Measurements from ENCODE around the gene HK2. TPM values are rescaled to one million over a fixed set of nuclear protein-coding genes. Genes with fewer than 3 reads are reported as not detected.

Gene HK2
- total RNA-seq, 4 donors from 2014 or later = 23.5 to 197 (median 27.3) TPM

GRCh38 chr2:74857215-74857614 lies 23.3 kb downstream of the HK2 start:
- no peak for TF ChIP-seq CTCF (IDR thresholded peaks at IDR 0.05; ENCODE audit: low read depth)

- no peak for TF ChIP-seq CTCF (IDR thresholded peaks at IDR 0.05; ENCODE audit: low read depth)
Observed at GRCh38 chr2:74857725-74858124, 23.8 kb downstream of the HK2 start.

GRCh38 chr2:74858281-74858680 lies 24.4 kb downstream of the HK2 start:
- TF ChIP-seq CTCF (IDR thresholded peaks at IDR 0.05; ENCODE audit: low read depth) = no peak

GRCh38 chr2:74860079-74860478 lies 26.2 kb downstream of the HK2 start:
- no peak for TF ChIP-seq CTCF (IDR thresholded peaks at IDR 0.05; ENCODE audit: low read depth)

- TF ChIP-seq CTCF (IDR thresholded peaks at IDR 0.05; ENCODE audit: low read depth) = no peak
Observed at GRCh38 chr2:74860521-74860920, 26.6 kb downstream of the HK2 start.

GRCh38 chr2:74861531-74861930 lies 27.6 kb downstream of the HK2 start:
- TF ChIP-seq CTCF (IDR thresholded peaks at IDR 0.05; ENCODE audit: low read depth) = no peak

GRCh38 chr2:74862020-74862964 lies 28.4 kb downstream of the HK2 start:
- no peak for TF ChIP-seq CTCF (IDR thresholded peaks at IDR 0.05; ENCODE audit: low read depth)

Measured in subcutaneous adipose tissue (tissue), 4 donors.